Eye (tissue), 1 donor: Measurements from ENCODE around the gene YTHDF2.
"Not testable (repeated sequence)": the region's sequence is repeated elsewhere in the genome, so short reads cannot be mapped to it uniquely, and the experiment has no call there.

Experiments
- DNase-seq: peaks from one replicate; pipeline ENCODE4 v3.0.0-alpha.2; 2015

YTHDF2 gene

DNA sequence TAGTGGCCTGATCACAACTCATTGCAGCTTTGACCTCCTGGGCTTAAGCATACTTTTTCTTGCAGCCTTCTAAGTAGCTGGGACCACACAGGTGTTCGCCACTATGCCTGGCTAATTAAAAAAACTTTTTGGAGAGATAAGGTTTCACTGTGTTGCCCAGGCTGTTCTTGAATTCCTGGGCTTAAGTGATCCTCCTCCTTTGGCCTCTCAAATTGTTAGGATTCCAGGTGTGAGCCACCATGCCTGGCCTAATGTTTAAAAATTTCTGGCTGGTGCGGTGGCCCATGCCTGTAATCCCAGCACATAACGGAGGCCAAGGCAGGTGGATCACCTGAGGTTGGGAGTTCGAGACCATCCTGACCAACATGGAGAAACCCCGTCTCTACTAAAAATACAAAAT, 24.4 kb downstream of the YTHDF2 start:
- DNase-seq, result no peak

DNA sequence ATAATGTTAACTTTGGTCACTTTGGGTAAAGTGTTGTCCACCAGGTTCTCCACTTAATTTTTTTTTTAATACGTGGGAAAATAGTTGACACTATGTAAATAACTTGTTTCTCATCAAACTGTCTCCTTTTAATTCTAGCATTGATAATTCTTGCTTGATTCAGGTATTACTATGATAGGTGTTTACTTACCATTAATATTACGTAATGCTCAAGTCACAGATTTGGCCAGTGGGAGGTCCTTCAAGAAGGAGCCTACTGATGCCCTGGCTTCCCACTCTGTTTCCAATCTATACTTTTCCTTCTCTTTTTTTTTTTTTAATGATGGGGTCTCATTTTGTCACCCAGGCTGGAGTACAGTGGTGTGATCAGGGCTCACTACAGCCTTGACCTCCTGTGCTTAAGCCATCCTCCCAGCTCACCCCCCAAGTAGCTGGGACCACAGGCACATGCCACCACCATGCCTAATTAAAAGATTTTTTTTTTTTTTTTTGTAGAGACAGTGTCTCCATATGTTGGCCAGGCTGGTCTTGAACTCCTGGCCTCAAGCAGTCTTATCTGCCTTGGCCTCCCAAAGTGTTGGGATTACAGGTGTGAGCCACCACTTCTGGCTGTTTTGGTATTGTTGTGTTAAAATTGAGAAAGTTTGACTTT, 29.9 kb downstream of the YTHDF2 start:
- no peak for DNase-seq

DNA sequence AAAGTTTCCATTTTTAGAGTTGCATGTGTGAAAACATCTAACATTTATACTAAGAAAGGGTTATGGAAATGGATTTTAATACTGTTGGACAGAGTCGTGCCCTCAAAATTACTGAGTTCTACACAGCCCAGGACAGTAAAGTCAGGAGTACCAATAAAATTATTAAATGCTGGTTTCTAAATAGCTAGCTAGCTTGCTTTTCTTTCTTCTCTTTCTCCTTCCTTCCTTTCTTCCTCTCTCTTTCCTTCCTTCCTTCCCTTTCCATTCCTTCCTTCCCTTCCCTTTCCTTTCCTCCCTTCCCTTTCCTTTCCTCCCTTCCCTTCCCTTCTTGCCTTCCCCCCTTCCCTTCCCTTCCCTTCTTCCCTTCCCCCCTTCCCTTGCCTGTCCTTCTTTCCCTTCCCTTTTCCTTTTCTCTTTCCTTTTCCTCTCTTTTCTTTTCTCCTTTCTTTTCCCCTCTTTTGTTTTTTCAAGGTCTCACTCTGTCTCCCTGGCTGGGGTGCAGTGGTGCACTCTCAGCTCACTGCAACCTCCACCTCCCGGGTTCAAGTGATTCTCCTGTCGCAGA, 33.9 kb downstream of the YTHDF2 start:
- no peak for DNase-seq

DNA sequence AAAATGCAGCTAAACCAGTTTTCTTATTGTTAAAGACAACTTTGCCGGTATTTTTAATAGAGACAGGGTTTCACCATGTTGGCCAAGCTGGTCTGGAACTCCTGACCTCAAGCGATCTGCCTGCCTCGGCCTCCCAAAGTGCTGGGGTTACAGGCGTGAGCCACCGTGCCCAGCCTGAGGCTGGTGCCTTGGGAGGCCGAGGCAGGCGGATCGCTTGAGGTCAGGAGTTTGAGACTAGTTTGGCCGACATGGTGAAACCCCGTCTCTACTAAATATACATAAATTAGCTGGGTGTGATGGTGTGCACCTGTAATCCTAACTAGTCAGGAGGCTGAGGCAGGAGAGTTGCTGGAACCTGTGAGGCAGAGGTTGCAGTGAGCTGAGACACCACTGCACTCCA, 35.2 kb downstream of the YTHDF2 start:
- DNase-seq, result not testable (repeated sequence)

DNA sequence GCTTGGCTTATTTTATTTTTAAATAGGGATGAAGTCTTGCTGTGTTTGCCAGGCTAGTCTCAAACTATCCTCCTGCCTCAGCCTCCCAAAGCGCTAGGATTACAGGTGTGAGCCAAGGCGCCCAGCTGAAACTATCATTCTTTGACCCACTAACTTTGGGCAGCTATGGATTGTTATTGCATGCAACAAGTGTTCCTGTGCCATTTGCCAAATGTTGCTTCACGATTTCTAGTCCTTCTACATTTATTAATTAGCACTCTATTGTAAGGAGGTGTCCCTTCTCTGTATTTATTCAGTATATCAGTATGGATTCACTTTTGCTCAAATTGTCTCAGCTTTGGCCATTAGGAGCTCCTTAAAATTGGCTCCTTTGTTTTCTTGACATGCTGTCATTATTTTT, 36.4 kb downstream of the YTHDF2 start:
- no peak for DNase-seq

DNA sequence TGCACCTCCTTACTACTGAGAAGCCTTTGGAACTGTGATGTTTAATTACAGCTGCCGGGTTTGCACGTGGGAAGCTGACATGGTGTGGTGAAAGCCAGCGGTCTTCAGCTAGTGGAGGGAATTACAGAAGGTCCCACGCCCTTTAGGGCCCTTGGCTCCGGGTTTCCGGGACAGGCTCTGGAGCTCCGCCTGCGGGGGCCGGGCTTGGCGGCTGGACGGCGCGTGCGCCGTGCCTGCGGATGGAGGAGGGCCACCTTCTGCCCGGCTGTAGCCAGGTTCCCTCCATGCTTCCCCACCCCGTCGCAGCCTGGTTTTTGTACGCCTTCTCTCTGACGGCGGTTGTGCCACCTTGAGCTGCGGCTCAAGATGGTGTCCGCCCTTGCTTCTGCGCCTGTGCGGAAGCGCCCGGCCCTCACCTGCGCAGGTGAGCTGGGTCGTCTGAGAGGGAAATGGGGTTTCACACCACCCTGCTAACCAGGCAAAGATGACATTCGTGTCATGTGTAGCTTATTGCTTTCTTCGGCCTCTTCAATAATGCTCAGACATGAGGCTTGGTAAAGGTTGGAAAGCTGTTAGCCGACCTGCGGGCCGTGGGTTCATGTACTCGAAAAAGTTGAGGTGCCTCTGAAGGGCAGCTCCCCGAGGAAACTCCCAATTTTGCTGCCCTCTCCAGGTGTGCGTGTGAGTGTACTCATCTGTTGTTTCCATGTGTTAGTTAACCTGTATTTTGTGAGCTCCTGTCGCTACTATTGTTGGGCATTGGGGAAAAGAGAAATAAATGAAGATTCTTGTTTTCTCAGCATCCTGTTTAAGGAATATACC, 38.6 kb downstream of the YTHDF2 start:
- peak; percentile 62 for DNase-seq

DNA sequence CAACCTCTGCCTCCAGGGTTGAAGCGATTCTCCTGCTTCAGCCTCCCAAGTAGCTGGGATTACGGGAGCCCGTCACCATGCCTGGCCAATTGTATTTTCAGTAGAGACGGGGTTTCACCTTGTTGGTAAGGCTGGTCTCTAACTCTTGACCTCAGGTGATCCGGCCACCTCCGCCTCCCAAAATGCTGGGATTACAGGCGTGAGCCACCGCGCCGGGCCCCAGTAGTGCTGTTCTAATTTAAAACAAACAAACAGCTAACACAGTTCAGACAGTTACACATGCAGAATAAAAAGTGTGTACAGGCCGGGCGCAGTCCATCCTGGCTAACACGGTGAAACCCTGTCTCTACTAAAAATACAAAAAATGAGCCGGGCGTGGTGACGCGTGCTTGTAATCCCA, 39.6 kb downstream of the YTHDF2 start:
- no peak for DNase-seq

DNA sequence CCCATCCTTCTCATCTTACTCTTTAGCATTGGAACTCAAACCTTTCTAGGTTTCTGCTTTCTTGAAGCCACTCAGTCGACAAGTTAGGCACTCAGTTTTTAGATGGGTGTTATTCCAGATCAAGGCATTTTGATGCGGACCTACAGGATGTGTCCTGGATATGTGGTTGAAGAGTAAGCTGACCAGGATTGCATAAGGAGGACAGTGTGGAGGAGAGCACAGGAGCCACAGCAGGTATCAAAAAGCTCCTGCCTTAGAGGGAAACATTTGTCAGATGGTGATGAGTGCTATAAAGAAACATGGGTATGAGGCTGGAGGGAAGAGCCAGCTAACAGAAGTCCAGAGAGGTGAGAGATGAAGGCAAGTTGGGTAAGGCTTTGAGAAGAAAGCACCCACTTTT, 41.3 kb downstream of the YTHDF2 start:
- DNase-seq, result no peak

DNA sequence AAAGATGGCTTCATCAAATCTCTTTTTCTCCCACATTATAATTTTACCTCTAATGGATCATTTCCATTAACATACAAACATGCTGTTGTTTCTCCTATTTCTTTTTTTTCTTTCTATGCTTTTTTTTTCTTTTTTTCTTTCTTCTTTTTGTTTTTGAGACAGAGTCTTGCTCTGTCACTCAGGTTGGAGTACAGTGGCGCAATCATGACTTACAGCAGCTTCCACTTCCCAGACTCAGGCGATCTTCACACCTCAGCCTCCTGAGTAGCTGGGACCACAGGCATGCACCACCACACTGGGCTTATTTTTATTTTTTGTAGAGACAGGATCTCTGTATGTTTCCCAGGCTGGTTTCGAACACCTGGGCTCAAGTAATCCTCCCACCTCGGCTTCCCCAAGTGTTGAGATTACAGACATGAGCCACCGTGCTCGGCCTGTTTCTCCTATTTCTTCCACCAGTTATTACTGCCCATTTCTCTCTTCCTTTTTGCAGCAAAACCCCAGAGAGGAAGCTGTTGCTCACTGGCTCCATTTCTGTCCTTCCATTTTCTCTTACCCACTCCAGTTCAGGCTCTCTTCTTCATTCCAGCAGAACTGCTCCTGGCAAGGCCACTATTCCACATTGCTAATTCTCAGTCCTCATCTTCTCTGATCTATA, 43.1 kb downstream of the YTHDF2 start:
- no peak for DNase-seq

DNA sequence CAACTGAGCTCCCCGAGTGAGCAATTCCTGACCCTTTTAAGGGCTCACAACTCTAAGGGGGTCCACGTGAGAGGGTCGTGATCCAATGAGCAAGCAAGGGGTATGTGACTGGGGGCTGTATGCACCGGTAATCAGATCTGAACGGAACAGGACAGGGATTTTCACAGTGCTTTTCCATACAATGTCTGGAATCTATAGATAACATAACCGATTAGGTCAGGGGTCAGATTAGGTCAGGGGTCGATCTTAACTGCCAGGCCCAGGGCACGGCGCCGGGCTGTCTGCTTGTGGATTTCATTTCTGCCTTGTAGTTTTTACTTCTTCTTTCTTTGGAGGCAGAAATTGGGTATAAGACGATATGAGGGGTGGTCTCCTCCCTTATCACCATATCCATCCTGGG, 44.6 kb downstream of the YTHDF2 start:
- DNase-seq, result no peak

DNA sequence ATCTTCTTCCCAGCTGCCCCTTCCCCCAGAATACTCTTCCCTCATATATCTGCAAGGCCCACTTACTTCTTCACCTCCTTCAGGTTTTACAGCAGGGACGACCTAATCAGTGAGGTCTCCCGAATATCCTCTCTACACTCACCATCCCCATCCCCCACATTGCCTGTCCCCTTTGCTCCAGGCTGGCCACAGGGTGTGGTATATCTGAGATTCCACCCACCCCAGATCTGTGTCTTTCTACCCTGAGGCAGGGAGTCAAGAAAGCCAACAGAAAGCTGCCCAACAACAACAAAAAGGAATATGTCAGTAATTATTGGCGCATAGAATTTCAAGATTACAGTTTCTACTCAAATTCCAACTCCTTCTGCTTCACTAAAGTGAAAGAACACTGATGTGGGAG, 45.3 kb downstream of the YTHDF2 start:
- DNase-seq, result no peak

DNA sequence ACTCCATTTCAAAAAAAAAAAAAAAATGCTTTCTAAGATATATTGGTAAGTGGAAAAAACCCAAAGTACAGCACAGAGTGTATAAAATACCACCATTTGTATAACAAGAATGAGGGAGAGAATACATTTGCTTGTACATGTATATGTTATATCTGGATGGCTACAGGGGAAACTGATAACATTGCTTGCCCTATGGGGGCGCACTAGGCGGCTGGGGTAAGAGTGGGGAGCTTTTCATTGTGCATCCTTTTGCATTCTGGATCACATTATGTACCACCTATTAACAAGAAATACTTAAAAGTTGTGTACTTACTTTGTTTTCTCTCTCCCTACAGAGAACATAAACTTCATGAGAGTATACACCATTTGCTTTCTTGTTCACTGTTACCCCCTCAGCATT, 46.6 kb downstream of the YTHDF2 start:
- DNase-seq, result no peak

DNA sequence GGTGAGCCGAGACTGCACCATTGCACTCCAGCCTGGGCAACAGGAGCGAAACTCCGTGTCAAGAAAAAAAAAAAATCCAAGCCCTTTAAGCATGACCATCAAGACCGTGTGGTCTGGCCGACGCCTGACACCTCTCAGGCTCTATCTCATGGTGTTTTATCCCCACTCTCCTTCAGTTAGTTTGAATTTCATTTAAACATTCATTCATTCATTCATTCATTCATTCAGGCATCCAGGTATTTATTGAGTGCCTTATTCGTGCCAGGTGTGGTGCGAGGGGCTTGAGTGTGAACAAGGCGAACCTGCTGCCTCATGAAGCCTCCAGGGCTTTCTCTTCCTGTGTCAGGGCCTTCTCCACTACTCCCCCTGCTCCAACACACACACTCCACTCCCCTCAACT, 52.7 kb downstream of the YTHDF2 start:
- DNase-seq, result no peak

DNA sequence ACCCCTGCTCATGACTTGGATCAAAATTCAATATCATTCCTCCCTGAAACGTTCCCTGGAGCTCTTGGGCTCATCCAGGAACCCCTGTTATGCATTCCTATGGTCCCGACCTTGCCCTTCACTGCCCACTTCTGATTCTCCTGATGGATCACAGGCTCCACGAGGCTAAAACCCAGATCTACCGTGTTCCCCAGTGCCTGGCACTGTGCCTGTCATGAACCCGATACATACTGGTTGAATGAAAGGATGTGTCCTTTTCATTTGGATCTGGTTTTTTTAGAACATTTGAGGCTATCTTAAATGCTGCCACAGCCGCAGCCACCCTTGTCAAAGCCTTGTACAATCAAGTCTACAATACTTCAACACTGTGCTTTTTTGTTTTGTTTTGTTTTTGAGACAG, 53.1 kb downstream of the YTHDF2 start:
- no peak for DNase-seq

DNA sequence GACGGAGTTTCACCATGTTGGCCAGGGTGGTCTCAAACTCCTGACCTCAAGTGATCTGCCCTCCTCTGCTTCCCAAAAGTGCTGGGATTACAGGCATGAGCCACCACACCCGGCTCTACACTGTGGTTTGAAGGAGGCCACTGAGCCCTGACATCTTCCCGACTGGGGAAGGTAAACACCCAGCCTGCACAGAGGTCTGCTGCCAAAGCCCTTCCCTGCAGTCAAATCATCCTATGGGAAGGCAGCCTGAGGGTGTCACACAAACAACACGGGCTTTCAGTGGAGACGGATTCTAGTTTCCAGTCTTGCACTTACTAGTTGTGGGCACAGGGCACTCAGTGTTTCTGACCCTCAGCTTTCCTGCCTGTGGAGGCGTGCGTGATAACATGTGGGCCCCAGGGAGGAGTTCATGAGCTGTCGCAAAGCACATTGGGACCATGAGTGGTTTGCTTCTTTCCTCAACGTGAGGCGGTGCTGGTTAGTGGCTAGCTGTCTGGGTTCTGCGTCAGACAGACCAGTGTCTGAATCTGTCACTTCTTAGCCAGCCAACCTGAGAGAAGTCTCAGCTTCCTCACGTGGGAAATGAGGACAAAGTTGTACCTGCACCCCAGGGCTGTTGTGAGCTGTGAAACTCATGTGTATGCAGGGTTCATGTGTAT, 53.8 kb downstream of the YTHDF2 start:
- DNase-seq, result no peak

DNA sequence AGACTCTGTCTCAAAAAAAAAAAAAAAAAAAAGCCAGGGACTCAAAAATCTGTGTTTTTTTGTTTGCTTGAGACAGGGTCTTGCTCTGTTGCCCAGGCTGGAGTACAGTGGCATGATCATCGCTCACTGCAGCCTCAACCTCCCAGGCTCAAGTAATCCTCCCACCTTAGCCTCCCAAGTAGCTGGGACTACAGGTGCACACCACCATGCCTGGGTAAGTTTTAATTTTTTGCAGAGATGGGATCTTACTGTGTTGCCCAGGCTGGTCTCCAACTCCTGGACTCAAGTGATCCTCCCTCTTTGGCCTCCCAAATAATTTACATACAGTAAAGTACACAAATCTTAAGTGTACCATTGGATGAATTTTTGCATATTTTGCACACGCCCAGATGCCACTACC, 55.2 kb downstream of the YTHDF2 start:
- DNase-seq, result not testable (repeated sequence)

DNA sequence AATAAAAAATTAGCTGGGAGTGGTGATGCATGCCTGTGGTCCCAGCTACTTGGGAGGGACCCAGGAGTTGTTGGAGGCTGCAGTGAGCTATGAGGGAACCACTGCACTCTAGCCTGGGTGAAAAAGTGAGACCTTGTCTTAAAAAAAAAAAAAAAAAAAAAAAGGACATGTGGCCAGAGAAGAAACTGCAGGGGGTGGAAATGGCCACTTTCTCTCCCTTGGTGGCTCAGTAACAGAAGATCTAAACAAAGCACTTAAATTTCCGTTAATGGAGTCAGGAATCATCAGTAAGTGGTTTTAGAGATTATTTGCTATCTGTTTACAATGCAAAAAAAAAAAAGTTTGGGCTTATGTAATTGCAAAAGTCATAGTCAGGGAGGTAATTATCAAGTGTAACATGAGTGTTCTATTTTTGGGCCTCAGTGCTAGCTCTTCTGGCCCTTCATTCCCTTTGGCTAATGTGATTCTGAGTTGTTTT, 55.9 kb downstream of the YTHDF2 start:
- DNase-seq, result no peak

DNA sequence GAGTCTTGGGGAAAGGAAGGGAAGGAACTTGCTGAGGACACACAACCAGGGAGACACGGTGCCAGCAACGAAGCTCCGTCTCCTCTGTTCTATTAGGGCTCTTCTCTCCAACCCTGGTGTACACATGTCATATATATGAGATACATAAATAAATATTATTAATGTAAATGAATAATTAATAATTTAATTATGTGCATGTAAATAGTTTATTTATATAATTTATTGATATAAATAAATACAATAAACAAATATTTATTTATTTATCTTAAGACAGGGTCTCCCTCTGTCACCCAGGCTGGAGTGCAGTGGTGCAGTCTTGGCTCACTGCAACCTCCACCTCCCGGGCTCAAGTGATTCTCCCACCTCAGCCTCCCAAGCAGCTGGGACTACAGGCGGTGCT, 57.8 kb downstream of the YTHDF2 start:
- DNase-seq, result not testable (repeated sequence)

DNA sequence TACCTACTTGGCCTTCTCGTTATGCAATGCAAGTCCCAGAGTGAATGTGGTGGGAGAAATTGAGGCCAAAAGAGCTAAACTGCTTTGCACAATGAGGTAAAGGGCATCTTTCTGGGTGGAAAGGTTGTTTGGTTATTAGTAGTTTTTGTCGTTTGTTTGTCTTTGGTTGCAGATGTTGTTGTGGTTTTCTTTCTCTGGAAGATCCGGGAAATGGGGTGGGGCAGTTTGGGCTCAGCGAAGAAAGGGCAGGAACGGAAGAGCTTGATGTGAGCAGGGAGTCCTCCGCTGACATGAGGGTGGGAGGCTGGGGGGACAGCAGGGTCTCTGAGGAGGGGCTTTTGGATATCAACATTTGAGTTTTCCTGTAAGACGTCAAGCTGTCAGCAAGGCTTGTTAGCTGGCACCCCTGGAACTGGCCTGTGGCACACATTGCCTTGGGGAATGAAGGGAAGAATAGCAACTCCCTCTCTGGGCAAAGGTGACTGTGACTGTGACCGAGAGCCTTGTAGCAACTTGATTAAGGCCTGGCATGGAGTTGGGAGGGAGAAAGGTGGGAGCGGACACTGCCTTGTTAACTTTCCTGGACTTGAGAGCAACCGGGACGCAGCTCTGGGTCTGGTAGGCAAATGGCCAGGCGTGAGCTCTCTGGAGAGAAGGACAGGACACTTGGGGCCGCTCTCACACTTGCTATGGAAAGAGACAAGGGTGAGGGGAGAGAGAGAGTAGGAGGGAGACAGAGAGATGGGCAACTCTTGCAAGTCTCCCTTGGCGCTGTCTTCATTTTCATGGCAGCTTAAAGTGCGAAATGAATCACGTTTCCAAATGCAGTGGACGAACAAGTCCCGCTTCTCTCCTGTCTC, 59.8 kb downstream of the YTHDF2 start:
- DNase-seq, result no peak

DNA sequence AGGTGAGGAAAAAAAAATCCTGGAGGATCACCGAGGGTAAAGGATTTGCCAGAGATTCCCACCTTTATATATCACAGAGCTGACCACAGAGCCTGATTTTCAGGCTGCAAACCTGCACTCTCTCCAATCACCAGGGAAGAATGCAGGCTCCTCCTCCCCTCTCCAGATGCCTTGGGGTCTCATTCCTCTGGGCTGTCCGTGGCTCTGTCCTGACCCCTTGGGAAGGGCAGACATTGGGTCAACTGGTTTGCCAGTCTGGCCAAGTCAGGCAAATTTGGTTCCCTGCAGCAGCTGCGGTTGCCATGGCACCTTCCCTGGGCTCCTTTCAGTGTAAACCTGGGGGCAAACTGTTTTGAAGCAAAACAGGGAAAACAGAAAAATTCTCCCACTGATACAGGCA, 63.6 kb downstream of the YTHDF2 start:
- DNase-seq, result no peak

DNA sequence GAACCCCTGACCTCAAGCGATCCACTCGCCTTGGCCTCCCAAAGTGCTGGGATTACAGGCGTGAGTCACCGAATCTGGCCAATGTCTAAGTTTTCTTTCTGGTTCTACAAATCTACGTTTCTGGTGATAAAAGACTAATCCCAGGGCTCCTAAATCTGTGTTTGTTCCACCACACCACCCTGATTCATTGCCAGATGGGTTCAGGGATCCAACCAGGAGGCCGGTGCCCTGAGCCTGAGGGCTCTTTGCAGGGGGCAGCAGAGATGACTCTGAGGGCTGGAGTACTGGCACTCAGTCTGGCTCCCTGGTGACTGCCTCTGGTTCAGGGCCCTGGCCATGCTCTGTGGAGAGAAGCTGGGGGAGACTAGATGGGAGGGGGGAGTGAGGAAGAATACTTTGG, 64.7 kb downstream of the YTHDF2 start:
- no peak for DNase-seq

DNA sequence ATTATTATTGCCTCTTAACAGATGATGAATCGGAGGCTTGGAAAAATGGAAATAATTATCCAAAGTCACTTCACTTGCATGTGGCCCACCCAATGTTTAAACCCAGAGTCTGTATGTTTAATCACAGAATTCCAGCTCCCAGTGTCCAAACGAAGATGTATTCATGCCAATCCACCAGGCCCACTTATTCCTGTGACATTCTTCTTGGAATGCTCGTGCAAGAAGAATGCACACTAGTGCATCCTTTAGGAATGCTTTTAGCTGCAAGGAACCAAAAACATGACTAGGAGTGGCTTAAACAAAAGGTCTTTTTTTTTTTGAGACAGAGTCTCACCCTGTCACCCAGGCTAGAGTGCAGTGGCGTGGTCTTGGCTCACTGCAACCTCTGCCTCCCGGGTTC, 66.3 kb downstream of the YTHDF2 start:
- DNase-seq, result no peak
